SW480 (cell line): ENCODE measurements around the gene NADSYN1.

Experiments used
- DNase-seq: peaks from one replicate; pipeline ENCODE4 v3.0.0-alpha.2; 2016; ENCODE audit warnings: low spot score

Gene NADSYN1

GRCh38 chr11:71451596-71452198 is 1.3 kb upstream of the NADSYN1 start:
- peak; percentile 46 for DNase-seq

DNA sequence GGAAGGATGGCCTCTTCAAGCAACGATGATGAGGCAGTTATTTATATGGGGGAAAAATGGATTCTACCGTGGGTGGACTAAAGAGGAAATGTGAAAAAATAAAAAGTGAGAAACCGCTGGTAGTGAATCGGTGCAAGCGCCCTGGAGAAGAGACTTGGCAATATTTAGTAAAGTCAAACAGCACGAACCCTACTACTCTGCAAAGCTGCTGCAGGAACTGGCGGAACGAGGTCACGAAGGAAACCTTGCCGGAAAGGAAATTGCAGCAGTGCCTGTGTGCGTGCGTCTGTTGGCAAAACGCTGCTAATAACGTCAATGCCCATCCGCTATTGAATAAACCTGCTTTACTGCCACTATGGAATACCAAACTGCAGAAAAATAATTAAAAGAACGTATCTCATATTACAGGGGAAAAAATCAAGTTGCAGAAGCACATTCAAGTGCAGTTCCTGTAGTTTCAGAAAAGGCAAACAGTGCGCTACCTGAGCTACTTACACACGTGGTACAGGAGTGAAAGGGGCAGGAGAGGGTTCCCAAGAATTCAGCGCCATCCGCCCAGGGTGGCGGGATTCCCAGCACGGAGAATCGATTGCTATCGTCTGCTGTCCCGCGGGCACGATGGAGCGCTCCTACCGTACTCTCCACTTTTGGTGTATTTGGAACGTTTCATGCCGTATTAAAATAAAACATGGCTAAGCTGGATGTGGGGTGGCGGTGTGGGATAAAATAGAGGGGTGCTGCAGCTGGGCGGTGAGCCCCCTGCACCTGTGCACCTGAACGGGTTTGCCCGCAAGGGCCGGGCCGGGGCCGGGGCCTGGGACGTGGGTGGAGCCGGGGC is 585 bp upstream of the NADSYN1 start:
- DNase-seq: peak; percentile 62

- no peak for DNase-seq
Observed at GRCh38 chr11:71453918-71454304, 908 bp downstream of the NADSYN1 start.

DNA sequence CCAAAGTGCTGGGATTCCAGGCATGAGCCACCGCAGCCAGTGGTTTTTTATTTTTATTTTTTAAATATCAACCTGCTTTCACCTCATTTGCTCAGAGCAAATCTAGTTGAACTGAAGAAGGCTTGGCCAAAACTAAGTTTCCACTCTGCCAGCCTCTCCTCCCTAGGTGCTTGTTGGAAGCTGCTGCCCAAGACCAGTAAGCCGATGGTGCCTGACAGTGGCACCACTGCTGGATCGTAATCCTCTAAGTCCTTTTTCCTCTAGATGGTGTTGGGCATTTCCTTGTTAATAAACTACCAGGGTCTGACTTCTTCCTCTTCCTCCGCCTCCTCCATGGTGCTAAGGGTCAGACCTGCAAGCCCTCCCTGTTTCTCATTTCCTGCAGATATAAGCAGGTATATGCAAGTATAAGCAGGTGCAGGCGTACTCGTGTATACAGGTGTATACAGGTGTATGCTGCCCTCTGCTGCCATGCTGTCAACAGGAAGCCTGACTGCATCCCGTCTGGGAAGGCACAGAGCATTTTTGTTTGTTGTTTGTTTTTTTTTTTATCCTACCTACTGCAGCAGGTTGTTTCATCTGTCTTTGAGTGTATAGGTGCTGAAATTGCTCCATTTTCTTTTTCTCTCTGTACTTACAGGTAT is 1.6 kb downstream of the NADSYN1 start:
- peak; percentile 41 for DNase-seq

- no peak for DNase-seq
Observed at GRCh38 chr11:71456294-71456693, 3.3 kb downstream of the NADSYN1 start.

DNA sequence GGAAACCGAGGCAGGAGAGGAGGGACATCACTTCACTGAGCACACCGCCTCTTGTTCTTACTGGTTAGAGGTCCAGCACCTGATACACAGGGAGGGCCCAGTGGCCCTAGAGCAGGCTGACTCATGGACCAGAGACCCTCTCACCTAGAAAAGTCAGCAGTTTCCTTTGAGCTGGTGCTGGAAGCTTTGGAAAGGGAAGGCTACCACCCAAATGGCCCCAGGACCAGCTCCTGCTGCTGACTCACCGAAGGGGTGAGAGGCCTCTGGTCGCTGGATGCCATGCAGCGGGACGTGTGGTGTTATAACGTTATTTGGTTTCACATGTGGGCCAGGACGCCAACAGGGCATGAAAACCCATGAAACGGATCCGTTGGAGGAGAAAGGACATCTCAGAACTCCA is 3.8 kb downstream of the NADSYN1 start:
- no peak for DNase-seq

DNA sequence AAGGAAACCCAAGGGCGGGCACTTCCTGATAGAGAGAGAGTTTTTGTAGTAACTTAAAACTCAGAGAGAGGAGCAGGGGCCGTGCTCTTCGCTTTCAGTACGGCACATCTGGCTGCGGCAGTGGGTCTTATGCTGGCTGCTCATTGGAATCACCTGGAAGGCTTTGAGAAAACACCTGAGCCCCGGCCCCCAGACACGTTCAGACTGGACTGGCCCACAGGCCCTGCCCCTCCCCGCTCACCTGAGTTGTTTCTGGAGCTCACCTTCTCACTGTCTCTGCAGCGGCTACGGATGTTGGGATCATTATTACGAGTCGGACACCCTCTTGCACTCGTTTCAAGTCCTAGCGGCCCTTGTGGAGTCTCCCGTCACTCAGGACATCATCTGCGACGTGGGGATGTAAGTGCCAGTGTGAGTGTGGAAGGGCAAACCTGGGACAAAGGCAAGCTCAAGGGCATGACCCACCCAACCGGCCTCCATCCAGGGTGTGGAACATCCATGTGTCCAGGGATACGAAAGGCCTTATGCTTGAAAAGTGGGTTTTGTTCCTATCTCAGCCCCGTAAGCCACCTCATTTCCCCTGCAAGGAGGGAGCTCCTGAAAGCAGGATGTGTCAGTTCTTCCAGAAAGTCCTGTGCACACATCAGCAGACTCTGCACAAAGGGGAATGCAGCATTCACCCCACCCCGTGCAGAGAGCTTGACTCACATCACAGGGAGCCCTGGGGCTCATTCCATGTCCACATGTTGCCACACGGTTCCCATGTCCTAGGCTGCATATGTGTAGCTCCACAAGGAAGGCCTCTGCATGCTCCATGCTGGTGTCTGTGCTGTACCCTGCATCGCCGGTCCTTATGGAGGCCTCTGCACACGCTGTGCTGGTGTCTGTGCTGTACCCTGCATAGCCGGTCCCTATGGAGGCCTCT is 5.4 kb downstream of the NADSYN1 start:
- DNase-seq: no peak

- no peak for DNase-seq
Observed at GRCh38 chr11:71459076-71459766, 6.2 kb downstream of the NADSYN1 start.

DNA sequence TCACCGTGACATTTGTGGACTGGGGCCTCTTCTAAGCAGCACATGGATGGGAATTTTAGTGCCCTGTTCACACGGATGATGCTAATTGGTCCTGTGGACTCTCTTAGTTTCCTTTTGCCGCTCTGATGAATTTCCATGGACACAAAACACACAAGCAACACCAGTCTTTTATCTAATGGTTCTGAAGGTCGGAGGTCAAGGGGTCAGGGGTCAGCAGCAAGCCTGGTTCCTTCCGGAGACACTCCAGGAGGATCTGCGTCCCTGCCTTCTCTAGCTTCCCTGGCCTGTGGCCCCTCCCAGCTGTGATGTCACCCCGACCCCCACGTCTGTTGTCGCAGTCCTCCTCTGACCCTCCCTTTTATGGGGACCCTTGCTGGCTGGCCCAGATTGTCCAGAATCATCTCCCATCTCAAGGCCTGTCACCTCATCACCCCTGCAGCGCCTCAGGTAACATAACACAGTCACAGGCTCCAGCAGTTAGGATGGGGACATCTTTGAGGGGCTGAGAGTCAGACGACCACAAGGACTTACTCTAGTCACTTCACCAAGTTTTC is 6.8 kb downstream of the NADSYN1 start:
- no peak for DNase-seq

- no peak for DNase-seq
Observed at GRCh38 chr11:71461696-71462095, 8.7 kb downstream of the NADSYN1 start.

GRCh38 chr11:71462726-71463125 is 9.7 kb downstream of the NADSYN1 start:
- DNase-seq: no peak

DNA sequence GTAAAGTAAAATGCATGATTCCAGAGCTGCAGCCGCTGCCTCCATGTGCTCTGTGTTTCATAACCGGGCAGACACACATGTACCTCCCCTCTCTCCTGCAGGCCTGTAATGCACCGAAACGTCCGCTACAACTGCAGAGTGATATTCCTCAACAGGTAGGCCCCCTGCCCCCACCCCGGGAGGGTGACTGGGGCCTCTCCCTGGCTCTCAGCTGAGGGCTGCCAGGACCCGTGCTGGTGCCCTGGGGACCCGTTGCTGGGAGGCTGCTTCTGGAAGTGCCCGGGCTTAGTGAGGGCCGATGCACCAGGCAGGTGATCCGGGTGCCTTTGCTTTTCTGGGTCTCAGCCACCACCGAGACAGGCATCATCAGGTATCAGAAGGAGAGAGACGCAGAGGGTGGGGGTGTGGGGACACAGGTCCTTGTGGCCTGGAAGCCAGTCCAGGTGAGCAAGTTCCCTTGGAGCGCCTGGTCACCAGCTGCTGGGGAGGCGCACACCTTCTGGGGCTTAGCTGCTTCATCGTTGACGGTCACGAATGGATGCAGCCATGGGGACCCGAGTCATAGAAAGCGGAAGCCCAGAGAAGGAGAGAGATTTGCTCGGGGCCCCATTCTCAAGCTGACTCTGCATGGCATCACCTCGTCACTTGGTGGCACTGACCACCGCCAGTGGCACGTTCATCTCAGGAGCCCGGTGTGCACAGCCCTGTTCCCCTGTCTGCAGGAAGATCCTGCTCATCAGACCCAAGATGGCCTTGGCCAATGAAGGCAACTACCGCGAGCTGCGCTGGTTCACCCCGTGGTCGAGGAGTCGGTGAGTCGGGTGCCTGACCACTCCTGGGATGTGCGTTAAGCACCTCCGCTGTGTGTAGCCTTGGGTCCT is 10.6 kb downstream of the NADSYN1 start:
- DNase-seq: no peak

DNA sequence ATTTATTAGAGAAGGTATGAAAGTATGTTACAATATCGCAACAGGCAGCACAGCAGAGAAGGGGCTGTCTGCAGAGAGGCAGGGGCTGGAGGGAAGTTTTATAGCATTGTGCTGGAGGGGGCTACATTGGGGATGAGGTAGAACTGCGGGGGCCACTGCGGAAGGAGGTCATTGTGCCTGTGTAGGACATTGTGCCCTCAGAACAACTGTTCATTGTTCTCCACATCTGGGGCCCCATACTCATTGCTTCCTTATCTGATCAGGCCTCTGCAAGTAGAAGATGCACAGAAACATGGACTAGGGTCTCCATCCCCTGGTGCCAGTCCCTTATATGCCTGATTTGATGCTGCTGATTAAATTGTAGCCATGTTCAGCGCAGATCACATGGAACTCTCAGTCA is 12.1 kb downstream of the NADSYN1 start:
- DNase-seq: no peak

GRCh38 chr11:71466358-71466757 is 13.4 kb downstream of the NADSYN1 start:
- DNase-seq: no peak

DNA sequence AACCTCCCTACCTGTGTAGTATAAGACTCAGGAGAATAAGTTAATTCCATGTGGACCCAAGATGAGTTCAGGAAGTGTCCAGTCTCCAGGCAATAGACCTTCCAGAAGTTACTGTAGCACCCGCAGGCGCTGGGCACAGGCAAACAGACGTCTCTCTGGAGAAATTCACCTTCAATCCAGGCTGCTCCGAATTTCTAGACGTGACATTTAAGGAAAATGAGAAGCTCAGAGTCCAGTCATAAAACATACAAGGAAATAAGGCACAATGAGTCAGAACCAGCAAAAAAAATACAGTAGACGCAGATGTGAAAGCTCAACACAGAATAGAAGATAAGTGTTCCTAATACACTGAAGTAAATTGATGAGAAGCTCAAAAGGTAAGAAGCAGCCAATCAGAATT is 14.2 kb downstream of the NADSYN1 start:
- no peak for DNase-seq

DNA sequence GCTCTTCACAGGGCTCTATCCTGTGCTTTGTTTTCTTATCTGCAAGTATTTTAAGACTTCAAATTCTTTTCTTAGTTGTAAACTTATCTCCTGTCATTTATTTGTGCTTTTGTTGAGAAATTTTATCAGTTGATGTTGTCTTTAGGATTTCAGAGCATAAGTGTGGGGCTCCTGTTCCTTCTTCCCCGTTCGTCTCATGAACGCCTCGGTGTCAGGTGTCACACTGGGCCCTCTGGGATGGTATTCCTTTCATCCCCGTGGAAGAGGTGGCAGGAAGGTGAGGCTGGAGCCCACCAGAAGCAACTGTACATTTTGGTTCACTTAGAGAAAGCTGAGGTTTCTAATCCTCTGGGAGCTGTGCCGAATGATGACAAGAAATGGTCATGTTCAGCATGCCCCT is 17.9 kb downstream of the NADSYN1 start:
- DNase-seq: no peak

DNA sequence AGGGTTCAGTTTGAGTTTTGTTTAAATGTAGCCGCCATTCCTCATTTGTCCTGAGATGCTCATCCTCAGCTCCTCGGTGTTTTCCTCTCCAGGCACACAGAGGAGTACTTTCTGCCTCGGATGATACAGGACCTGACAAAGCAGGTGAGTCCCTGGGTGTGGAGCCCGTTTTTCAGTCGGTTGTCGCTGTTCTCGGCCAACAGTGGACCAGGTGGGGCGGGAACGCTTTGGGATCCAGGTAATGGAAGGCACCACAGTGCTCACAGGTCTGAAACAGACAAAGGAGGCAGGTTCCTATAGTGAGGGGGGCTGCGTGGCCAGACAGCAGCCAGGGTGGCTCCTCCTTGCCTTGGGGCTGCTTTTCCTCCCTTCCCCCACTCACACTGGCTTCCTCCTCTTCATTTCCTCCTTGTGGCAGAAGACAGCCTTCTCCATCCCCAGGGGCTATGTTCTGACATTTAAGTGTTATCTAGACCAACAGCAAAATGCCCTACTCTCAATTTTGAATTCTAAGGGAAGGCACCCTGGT is 19.4 kb downstream of the NADSYN1 start:
- DNase-seq: no peak

- no peak for DNase-seq
Observed at GRCh38 chr11:71472941-71473792, 20.2 kb downstream of the NADSYN1 start.

DNA sequence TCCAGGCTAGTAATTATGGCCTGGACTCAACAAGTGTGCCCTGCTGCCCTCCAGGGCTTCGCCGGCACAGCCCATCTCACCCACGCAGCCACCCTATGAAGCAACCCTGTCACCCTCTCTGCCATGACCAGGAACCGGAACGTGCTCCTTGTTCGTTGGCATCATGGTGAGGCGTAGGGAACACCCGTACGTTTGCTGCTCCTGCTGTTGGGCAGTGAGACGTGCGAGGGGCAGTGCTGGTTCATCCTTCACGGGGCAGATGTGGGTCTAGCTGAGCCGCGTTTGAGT is 20.7 kb downstream of the NADSYN1 start:
- DNase-seq: no peak
